GM10266 (cell line): ENCODE measurements around the gene B4GALNT3.

Source experiments
- DNase-seq: peaks from one replicate; pipeline ENCODE4 v3.0.0; 2012; ENCODE audit errors: extremely low spot score
- TF ChIP-seq, protein P1 (sequence below): IDR thresholded peaks from 2 replicates; pipeline ENCODE4 v1.5.1; 2012; ENCODE audit warnings: mild to moderate bottlenecking, low read depth; ENCODE audit not compliant: control insufficient read depth, insufficient read depth; ENCODE audit errors: missing control alignments

B4GALNT3 gene

DNA sequence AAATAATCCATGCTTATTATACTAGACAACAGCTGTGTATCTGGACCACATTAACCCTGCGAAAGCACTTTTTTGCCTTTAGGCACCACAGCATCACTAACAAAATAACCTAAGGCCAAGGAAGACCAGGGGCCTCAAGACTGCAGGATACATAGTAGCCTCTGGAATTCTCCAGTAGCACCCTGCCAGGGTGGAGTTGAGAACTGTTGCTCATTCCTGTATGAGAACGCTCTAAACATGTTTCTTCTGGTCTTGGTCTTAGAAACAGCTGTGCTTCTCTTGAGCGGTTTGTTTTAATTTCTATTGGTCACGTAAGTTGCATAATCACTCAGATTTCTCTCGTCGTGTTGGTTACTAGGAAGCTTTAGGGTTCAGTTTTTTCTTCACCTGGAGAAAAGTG is 7.9 kb downstream of the B4GALNT3 start:
- no peak for DNase-seq
- TF ChIP-seq, protein P1, sequence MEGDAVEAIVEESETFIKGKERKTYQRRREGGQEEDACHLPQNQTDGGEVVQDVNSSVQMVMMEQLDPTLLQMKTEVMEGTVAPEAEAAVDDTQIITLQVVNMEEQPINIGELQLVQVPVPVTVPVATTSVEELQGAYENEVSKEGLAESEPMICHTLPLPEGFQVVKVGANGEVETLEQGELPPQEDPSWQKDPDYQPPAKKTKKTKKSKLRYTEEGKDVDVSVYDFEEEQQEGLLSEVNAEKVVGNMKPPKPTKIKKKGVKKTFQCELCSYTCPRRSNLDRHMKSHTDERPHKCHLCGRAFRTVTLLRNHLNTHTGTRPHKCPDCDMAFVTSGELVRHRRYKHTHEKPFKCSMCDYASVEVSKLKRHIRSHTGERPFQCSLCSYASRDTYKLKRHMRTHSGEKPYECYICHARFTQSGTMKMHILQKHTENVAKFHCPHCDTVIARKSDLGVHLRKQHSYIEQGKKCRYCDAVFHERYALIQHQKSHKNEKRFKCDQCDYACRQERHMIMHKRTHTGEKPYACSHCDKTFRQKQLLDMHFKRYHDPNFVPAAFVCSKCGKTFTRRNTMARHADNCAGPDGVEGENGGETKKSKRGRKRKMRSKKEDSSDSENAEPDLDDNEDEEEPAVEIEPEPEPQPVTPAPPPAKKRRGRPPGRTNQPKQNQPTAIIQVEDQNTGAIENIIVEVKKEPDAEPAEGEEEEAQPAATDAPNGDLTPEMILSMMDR = no peak

DNA sequence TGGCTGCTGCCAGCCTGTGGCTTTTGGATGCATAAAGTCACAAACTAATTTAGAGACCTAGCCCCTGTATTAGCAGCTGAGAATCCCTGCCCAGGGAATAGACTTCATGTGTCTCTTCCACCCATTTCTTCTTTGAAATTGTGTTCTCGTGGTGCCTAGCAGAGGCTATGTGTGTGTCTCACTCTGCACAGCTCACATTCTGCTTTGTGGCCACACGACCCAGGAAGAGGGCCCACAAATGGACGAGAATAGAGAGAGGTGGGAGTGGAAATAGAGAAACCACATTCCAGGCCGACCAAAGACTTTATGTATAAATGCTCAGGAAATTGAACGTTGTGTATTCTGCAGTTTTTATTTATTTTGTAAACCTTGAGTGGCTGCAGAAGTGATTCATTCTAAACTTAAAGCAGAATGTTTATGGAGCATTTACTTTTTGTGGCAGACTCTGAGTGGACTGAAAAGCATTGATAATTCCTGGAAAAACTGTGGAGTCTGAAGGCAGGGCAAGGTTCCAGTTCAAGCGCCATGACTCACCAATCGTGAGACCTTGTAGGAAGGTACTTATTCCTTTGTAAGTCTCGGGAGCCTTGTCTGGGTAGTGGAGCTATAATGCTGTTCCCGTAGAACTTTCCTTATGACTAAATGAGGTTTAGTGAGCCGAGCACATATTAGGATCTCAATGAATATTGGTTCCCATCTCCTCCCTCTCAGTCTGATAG is 9.1 kb downstream of the B4GALNT3 start:
- TF ChIP-seq, protein P1 = no peak
- no peak for DNase-seq

DNA sequence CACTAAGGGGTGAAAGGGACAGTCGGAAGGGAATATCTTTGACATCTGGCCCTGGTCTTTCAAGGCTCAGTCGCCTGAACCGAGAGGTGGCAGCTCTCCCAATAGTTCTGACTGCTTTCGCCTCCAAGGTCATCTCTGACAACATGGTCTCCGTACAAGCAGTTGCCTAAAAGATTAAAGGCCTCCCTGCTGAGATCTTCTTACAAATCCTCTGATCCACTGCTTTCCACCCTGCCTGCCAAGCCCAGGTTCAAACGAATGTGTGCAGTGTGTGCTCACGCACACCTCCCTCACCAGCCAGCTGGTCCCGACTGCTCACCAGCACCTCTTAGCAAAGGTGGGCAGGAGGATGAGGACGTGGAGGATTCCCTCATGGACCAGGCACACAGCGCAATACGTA is 10.4 kb downstream of the B4GALNT3 start:
- TF ChIP-seq, protein P1 = no peak
- no peak for DNase-seq

DNA sequence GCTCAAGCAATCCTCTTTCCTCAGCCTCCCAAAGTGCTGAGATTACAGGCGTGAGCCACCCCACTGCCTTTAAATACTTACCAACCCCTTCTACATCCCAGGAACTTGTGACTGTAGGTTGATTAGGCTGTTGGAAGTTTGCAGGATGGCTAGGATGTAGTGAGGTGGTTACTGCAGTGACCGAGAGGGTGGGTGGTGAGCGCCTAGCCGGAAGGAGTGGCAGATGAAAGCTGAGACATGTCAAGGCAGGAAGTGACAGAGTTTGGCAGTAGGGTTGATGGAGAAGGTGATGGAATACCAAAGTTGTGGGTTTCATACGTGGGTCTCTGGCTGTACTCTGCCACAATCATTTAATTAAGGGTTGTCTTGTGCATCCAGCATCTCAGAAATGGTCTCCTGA is 13.5 kb downstream of the B4GALNT3 start:
- DNase-seq = no peak

DNA sequence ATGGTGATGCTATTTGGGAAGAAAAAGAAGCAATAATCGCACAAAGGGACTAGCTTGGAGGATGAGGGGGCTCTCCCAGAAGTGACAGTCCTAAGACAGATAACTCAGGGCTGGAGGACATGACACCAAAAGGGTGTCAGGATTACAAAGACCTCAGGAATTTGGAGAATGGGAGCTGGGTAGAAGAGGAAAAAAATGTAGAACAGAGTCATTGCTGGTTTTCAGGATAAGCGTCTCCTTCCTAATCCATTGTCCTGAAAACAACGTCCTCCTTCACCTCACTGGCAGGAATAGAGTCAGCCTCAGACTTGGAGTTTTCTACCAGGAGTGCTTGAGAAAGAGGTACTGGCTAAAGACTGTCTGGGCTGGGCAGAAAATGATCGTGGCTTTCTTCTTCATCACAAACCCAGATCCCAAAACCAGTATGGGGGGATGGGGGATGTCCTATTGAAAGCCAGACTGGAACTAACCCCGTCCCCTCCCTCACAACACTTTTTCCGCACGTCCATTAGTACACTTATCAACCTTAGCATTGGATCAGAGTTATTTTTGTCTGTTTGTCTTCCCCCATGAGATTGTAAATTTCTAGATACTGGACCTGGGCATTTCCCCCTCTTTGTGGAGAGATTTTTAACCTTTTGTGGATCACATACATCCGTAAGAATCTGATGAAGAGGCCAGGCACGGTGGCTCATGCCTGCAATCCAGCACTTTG is 14.3 kb downstream of the B4GALNT3 start:
- no peak for DNase-seq
- TF ChIP-seq, protein P1 = no peak

More for the DNA sequence above, 13.5 kb downstream of the B4GALNT3 start:
- TF ChIP-seq, protein P1 = no peak

DNA sequence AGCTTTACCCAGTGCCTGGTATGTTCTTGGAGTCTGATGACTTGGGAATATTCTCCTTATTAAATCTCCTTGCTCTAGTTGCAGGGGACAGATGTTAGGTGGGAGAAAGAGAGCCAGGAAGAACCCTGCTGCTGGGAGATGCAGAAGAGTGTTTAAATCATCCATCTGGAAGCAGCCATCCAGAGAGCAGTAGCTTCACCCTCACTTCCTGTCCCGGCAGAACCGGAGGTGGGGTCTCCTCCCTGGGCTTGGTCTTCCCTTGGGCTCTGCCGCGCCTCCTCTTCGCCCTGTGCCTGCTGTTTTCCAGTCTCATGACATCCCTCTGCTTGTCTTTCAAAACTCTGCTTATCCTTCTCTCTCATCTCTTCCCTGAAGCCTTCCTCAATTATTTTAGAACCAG is 15.5 kb downstream of the B4GALNT3 start:
- DNase-seq = no peak

More for the DNA sequence above, 15.5 kb downstream of the B4GALNT3 start:
- TF ChIP-seq, protein P1 = no peak
